Measurements from ENCODE around the gene CFAP91.

CFAP91 gene

GRCh38 chr3:119672776-119673175, 30.0 kb upstream of the CFAP91 start:
- H3K9me3 ChIP-seq (ENCODE audit: control insufficient read depth, insufficient read depth, low read depth, low read length), result no peaks in the 10 kb centered on the region
- no peaks in the 10 kb centered on the region for H3K4me1 ChIP-seq (ENCODE audit: control insufficient read depth, insufficient read depth, low read length)
- ChIA-PET POLR2A (interaction anchor here (1.2 kb wide), 1 partner anchor 10 kb away, joined by 4 read pairs; no protein-coding TSS in a partner anchor), CTCF (interaction anchor here (0.6 kb wide), 1 partner anchor 175 kb away, joined by 4 read pairs; the partner anchor contains the start of gene TIMMDC1)
- no peak for TF ChIP-seq ZBTB21 (tag by site-specific recombination; IDR thresholded peaks at IDR 0.05)
- TF ChIP-seq IKZF3 (tag by site-specific recombination; IDR thresholded peaks at IDR 0.05), result no peak
- no peak for TF ChIP-seq ATF2 (tag by site-specific recombination; IDR thresholded peaks at IDR 0.05; ENCODE audit: low read depth)
- no peak for TF ChIP-seq SCRT2 (tag by site-specific recombination; IDR thresholded peaks at IDR 0.05)
- no peak for TF ChIP-seq ZNF48 (tag by site-specific recombination; IDR thresholded peaks at IDR 0.05)
- TF ChIP-seq ZNF670 (tag by site-specific recombination; IDR thresholded peaks at IDR 0.05; ENCODE audit: low read depth), result no peak
- TF ChIP-seq ZNF555 (tag by site-specific recombination; conservative IDR thresholded peaks at IDR 0.05), result no peak
- no peak for TF ChIP-seq ZXDB (tag by site-specific recombination; IDR thresholded peaks at IDR 0.05)
- no peak for TF ChIP-seq ZNF211 (tag by site-specific recombination; IDR thresholded peaks at IDR 0.05; ENCODE audit: low read depth)
- TF ChIP-seq ZNF18 (tag by site-specific recombination; IDR thresholded peaks at IDR 0.05), result no peak
- TF ChIP-seq ZSCAN16 (tag by site-specific recombination; IDR thresholded peaks at IDR 0.05), result no peak
- TF ChIP-seq AEBP2 (tag by site-specific recombination; IDR thresholded peaks at IDR 0.05; ENCODE audit: borderline replicate concordance), result no peak
- TF ChIP-seq WT1 (tag by site-specific recombination; IDR thresholded peaks at IDR 0.05), result no peak
- TF ChIP-seq ZNF830 (tag by site-specific recombination; IDR thresholded peaks at IDR 0.05; ENCODE audit: low read depth), result no peak
- TF ChIP-seq ZNF843 (tag by site-specific recombination; IDR thresholded peaks at IDR 0.05), result no peak
- no peak for TF ChIP-seq ZNF148 (tag by site-specific recombination; IDR thresholded peaks at IDR 0.05; ENCODE audit: borderline replicate concordance)
- TF ChIP-seq ZNF404 (tag by site-specific recombination; IDR thresholded peaks at IDR 0.05), result no peak
- TF ChIP-seq ZEB2 (tag by site-specific recombination; IDR thresholded peaks at IDR 0.05), result no peak
- no peak for TF ChIP-seq ZNF112 (tag by site-specific recombination; IDR thresholded peaks at IDR 0.05)
- TF ChIP-seq ZBTB1 (tag by site-specific recombination; IDR thresholded peaks at IDR 0.05), result no peak
- no peak overlapping the region for H3K27ac ChIP-seq (ENCODE audit: extremely low read depth, low read depth, low read length)
- no peak overlapping the region for H3K4me3 ChIP-seq (ENCODE audit: low read depth, low read length)
- peaks cover 8 to 66% of the 10 kb centered on the region in 2 experiments for H3K36me3 ChIP-seq (ENCODE audit: control insufficient read depth in 2 of 2, insufficient read depth in 1 of 2, low read length in 2 of 2)

GRCh38 chr3:119673875-119674274, 28.9 kb upstream of the CFAP91 start:
- ChIA-PET POLR2A (no interaction called here), CTCF (no interaction called here)
- H3K4me3 ChIP-seq (ENCODE audit: low read depth, low read length), result no peak overlapping the region
- no peaks in the 10 kb centered on the region for H3K9me3 ChIP-seq (ENCODE audit: control insufficient read depth, insufficient read depth, low read depth, low read length)
- H3K4me1 ChIP-seq (ENCODE audit: control insufficient read depth, insufficient read depth, low read length), result no peaks in the 10 kb centered on the region
- peaks cover 8 to 60% of the 10 kb centered on the region in 2 experiments for H3K36me3 ChIP-seq (ENCODE audit: control insufficient read depth in 2 of 2, insufficient read depth in 1 of 2, low read length in 2 of 2)
- H3K27ac ChIP-seq (ENCODE audit: extremely low read depth, low read depth, low read length), result no peak overlapping the region
- TF ChIP-seq ZNF426 (tag by site-specific recombination; IDR thresholded peaks at IDR 0.05) (no peak), PBX3 (CRISPR knock-in tag; IDR thresholded peaks at IDR 0.05) (no peak), SALL2 (tag by site-specific recombination; IDR thresholded peaks at IDR 0.05; ENCODE audit: borderline replicate concordance) (no peak), ZNF354C (tag by site-specific recombination; IDR thresholded peaks at IDR 0.05; ENCODE audit: borderline replicate concordance, low read depth) (no peak), ZNF112 (tag by site-specific recombination; IDR thresholded peaks at IDR 0.05) (no peak), ZFP69B (tag by site-specific recombination; IDR thresholded peaks at IDR 0.05) (no peak), PATZ1 (tag by site-specific recombination; IDR thresholded peaks at IDR 0.05) (no peak)
